Astrocyte of the cerebellum (primary cell): ENCODE results near the gene GNPTAB.

Source experiments
- DNase-seq: peaks from one replicate; pipeline ENCODE4 v3.0.0-alpha.2; 2011; ENCODE audit warnings: low read depth
- H3K4me3 ChIP-seq: 2 replicates; pipeline ENCODE4 v1.5.1; 2011; ENCODE audit warnings: mild to moderate bottlenecking, low read depth, low read length, moderate library complexity
- in situ Hi-C: cut with HindIII; loops from 2 replicates; pipeline ENCODE4 v1.10.0; 2017; ENCODE audit warnings: low sequenced_read_pairs
- TF ChIP-seq, protein P1 (sequence below): IDR thresholded peaks from 2 replicates; pipeline ENCODE4 v1.5.1; 2012; ENCODE audit warnings: low read length, low read depth, moderate library complexity, mild to moderate bottlenecking; ENCODE audit errors: missing control alignments

The GNPTAB gene

DNA sequence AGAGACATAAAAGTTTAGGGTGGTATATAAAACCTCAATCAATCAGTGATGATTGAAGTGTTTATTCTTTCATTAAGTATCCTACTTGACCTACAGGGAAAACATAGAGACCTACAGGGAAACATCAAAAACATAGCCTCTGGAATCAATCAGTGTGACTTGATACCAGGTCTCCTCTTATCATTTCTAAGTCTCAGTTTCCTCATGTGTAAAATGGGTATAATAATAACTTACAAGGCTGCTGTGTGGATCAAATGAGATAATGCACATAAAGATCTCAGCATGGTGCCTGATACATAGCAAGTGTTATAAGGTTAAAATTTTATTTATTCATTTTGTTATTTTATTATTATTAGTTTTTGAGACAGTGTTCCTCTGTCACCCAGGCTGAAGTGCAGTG is 22.2 kb upstream of the GNPTAB start:
- in situ Hi-C loops: no loop called here
- no peak overlapping the region for H3K4me3 ChIP-seq
- TF ChIP-seq, protein P1, sequence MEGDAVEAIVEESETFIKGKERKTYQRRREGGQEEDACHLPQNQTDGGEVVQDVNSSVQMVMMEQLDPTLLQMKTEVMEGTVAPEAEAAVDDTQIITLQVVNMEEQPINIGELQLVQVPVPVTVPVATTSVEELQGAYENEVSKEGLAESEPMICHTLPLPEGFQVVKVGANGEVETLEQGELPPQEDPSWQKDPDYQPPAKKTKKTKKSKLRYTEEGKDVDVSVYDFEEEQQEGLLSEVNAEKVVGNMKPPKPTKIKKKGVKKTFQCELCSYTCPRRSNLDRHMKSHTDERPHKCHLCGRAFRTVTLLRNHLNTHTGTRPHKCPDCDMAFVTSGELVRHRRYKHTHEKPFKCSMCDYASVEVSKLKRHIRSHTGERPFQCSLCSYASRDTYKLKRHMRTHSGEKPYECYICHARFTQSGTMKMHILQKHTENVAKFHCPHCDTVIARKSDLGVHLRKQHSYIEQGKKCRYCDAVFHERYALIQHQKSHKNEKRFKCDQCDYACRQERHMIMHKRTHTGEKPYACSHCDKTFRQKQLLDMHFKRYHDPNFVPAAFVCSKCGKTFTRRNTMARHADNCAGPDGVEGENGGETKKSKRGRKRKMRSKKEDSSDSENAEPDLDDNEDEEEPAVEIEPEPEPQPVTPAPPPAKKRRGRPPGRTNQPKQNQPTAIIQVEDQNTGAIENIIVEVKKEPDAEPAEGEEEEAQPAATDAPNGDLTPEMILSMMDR: no peak
- DNase-seq: no peak

DNA sequence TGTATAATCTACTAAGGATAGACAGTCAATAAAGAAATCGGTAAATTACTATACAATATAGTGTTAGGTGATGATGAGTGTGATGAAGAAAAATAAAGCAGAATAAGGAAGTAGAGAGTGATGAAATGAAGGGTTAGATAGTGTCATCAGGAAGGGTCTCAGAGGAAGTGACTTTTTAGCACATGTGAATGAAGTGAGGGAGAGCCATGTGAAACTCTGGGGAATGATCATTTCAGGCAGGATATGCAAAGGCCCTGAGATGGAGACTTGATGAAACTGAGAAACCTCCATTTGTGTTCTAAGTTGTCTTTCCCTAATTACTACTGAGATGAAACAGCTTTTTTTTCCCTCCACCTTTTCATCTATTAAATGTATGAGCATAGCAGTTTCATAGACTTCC is 19.4 kb upstream of the GNPTAB start:
- in situ Hi-C loops: no loop called here
- H3K4me3 ChIP-seq: no peak overlapping the region
- no peak for DNase-seq
- TF ChIP-seq, protein P1: no peak

DNA sequence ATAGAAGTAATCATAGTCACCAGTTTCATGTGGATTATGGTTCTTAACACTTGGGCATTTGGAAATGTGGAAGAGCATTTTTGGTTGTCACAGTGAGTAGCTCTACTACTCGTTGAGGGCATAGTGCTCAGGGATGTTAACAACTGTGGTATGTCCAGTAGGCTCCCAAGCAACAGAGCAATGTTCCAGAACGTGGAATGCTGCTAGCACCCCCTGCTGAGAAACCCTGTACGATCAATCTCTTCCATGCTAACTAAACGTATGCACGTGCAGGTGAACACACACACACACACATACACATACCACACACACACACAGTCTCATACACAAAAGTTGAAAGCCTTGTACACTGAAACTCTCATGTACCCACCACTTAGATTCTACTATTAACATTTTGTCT is 16.6 kb upstream of the GNPTAB start:
- no peak overlapping the region for H3K4me3 ChIP-seq
- TF ChIP-seq, protein P1: no peak
- in situ Hi-C loops: no loop called here

DNA sequence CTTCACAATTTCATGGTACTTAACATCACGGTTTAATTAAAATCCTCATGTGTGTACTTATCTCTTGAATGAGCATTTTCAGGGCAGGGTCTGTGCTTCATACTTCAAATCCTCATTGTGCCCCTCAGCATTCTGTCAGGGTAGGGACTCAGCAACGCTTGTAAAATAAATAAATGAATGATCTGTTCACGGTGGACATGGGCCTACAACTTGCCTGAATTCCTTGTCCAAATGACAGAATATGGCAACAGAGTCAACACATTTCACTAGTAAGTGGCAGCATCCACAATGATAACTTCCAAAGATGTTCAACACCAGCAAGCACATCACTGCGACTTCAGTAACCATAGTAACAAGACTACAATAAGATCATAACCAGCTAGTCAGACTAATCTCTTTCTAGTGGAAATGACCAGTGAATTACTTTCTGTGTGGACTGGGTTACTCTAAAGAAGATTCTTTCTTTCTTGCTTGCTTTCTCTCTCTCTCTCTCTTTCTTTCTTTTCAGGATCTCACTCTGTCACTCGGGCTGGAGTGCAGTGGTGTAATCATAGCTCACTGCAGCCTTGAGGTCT is 14.5 kb upstream of the GNPTAB start:
- H3K4me3 ChIP-seq: no peak overlapping the region
- no peak for DNase-seq
- in situ Hi-C loops: no loop called here
- TF ChIP-seq, protein P1: no peak

More for the DNA sequence above, 16.6 kb upstream of the GNPTAB start:
- DNase-seq: no peak

DNA sequence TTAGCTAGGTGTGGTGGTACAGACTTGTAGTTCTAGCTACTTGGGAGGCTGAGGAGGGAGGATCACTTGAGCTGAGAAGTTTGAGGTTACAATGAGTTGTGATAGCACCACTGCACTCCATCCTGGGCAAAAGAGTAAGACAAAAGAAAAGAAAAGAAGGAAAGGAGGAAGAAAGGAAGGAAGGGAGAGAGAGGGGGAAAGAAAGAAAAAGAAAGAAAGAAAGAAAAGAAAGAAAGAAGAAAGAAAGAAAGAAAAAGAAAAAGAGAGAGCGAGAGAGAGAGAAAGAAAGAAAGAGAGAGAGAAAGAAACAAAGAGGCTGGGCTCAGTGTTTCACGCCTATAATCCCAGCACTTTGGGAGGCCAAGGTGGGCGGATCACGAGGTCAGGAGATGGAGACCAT is 10.3 kb upstream of the GNPTAB start:
- in situ Hi-C loops: no loop called here
- H3K4me3 ChIP-seq: no peak overlapping the region
- TF ChIP-seq, protein P1: no peak
- no peak for DNase-seq

DNA sequence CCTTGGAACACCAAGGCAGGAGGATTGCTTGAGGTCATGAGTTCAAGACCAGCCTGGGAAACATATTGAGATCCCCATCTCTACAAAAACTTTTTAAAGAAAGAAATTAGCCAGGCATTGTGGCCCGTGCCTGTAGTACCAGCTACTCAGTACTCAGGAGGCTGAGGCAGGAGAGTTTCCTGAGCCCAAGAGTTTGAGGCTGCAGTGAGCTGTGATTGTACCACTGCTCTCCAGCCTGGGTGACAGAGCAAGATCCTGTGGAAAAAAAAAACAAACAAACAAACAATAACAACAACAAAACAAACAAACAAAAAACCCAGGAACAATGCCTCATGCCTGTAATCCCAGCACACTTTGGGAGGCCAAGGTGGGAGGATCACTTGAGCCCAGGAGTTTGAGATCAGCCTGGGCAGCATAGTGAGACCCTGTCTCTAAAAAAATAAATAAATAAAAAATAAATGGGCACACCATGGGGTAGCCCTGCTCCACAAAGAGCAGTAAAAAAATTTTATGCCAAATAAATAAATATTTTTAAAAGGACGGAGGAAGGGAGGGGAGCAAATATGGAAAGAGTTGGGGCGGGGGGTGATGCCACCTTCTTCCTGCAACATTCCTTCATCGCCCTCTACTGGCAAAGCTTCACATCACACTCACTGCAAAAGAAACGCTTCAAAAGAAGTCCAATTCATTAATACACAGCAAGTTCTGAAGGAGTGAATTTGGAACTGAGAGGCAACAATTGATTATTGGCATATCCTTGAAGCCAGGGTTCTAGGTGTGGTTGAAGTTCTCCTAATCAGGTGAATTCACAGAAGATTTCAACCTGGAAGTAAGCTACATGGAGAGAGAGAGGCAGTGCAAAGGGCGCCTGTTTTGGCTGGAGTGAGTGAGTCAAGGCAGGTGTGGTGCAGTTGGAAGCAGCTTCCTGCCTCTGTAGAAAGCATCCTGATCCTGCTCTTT is 8.8 kb upstream of the GNPTAB start:
- in situ Hi-C loops: no loop called here
- peak; percentile 48 for DNase-seq
- TF ChIP-seq, protein P1: peak; percentile 86
- no peak overlapping the region for H3K4me3 ChIP-seq
